ENCODE results near the gene FLT3.
"Not testable (repeated sequence)": the region's sequence is repeated elsewhere in the genome, so short reads cannot be mapped to it uniquely, and the experiment has no call there.

- TF ChIP-seq CTCF (IDR thresholded peaks at IDR 0.05); EZH2 (IDR thresholded peaks at IDR 0.05; ENCODE audit: borderline replicate concordance, insufficient read depth, low read depth, low read length, poor library complexity, severe bottlenecking): not testable (repeated sequence)
Observed at GRCh38 chr13:28101886-28102285, 1.5 kb upstream of the FLT3 start.
